ENCODE measurements around the gene LSM7.
"Not testable (repeated sequence)": the region's sequence is repeated elsewhere in the genome, so short reads cannot be mapped to it uniquely, and the experiment has no call there.

Gene LSM7

GRCh38 chr19:2354670-2355069 lies 26.3 kb upstream of the LSM7 start:
- DNase-seq = no peak

GRCh38 chr19:2353887-2354592 lies 25.7 kb upstream of the LSM7 start:
- no peak for DNase-seq

- no peak for DNase-seq
Observed at GRCh38 chr19:2353159-2353886, 24.9 kb upstream of the LSM7 start.

- no peak for DNase-seq
Observed at GRCh38 chr19:2352121-2352520, 23.7 kb upstream of the LSM7 start.

- DNase-seq = no peak
Observed at GRCh38 chr19:2351591-2351990, 23.2 kb upstream of the LSM7 start.

GRCh38 chr19:2350656-2351055 lies 22.3 kb upstream of the LSM7 start:
- no peak for DNase-seq

- DNase-seq = not testable (repeated sequence)
Observed at GRCh38 chr19:2349818-2350217, 21.4 kb upstream of the LSM7 start.

GRCh38 chr19:2345794-2346663 lies 17.6 kb upstream of the LSM7 start:
- DNase-seq = no peak

- DNase-seq = no peak
Observed at GRCh38 chr19:2345076-2345475, 16.7 kb upstream of the LSM7 start.

GRCh38 chr19:2344381-2344870 lies 16.0 kb upstream of the LSM7 start:
- DNase-seq = no peak

- DNase-seq = no peak
Observed at GRCh38 chr19:2343289-2343982, 15.1 kb upstream of the LSM7 start.

- DNase-seq = no peak
Observed at GRCh38 chr19:2342656-2343288, 14.4 kb upstream of the LSM7 start.

- no peak for DNase-seq
Observed at GRCh38 chr19:2341982-2342381, 13.6 kb upstream of the LSM7 start.

- no peak for DNase-seq
Observed at GRCh38 chr19:2341244-2341751, 12.9 kb upstream of the LSM7 start.

- DNase-seq = no peak
Observed at GRCh38 chr19:2340496-2341243, 12.3 kb upstream of the LSM7 start.

- no peak for DNase-seq
Observed at GRCh38 chr19:2339644-2340310, 11.4 kb upstream of the LSM7 start.

GRCh38 chr19:2338751-2339643 lies 10.6 kb upstream of the LSM7 start:
- no peak for DNase-seq

- DNase-seq = no peak
Observed at GRCh38 chr19:2338055-2338615, 9.7 kb upstream of the LSM7 start.

GRCh38 chr19:2337329-2337707 lies 8.9 kb upstream of the LSM7 start:
- DNase-seq = no peak

Measured in stimulated activated CD4-positive, alpha-beta T cell treated with anti-CD3 and anti-CD28 coated beads, Interleukin-12 subunit alpha, Interleukin-12 subunit beta, amount 100 ng/mL, for 4 hours (primary cell).